ENCODE measurements around the gene STX10. TPM values are rescaled to one million over a fixed set of nuclear protein-coding genes. Genes with fewer than 3 reads are reported as not detected.

Gene STX10
- total and polyA plus RNA-seq, 9 of the 15 experiments (the other 6 are each of a cell fraction or from before 2014, with no cell fraction given) = 0.51 to 66.3 (median 31.0) TPM

GRCh38 chr19:13152974-13153568 is 2.9 kb upstream of the STX10 start (continued):
- TF ChIP-seq SFPQ (IDR thresholded peaks at IDR 0.05; ENCODE audit: low read depth, low read length) = no peak
- no peak for TF ChIP-seq ELK1 (CRISPR knock-in tag; IDR thresholded peaks at IDR 0.05)
- TF ChIP-seq YBX1 (IDR thresholded peaks at IDR 0.05) = no peak
- no peak for TF ChIP-seq NR1H2 (CRISPR knock-in tag; IDR thresholded peaks at IDR 0.05)
- no peak for TF ChIP-seq SP2 (IDR thresholded peaks at IDR 0.05; ENCODE audit: extremely low read depth, low read depth, low read length, poor library complexity, severe bottlenecking)
- TF ChIP-seq GABPB1 (CRISPR knock-in tag; IDR thresholded peaks at IDR 0.05) = peak; percentile 79
- no peak for TF ChIP-seq TRIM25 (IDR thresholded peaks at IDR 0.05; ENCODE audit: borderline replicate concordance)
- peak; percentile 5 for TF ChIP-seq GABPA (tag; conservative IDR thresholded peaks at IDR 0.05; ENCODE audit: low read depth)
- peak; percentile 56; the same call in 1 of the 2 replicates for TF ChIP-seq NR2C2 (CRISPR knock-in tag; IDR thresholded peaks at IDR 0.05)
- peak; percentile 43 for TF ChIP-seq NR2C2 (tag; IDR thresholded peaks at IDR 0.05)
- no peak for TF ChIP-seq ZNF407 (IDR thresholded peaks at IDR 0.05; ENCODE audit: low read depth)

All from K562 (cell line).